Neuronal stem cell (in vitro differentiated cells): ENCODE measurements around the gene ZNF618.
A peak's percentile ranks its signal among the peaks of the same experiment; 100 is the strongest.
"Not testable (repeated sequence)": the region's sequence is repeated elsewhere in the genome, so short reads cannot be mapped to it uniquely, and the experiment has no call there.

Source experiments
- DNase-seq: peaks from one replicate; pipeline ENCODE4 v3.0.0-alpha.2; 2013; ENCODE audit warnings: low spot score
- H2AFZ ChIP-seq: one replicate; pipeline ENCODE4 v1.6.1; 2013; ENCODE audit warnings: mild to moderate bottlenecking, low read length, inconsistent platforms
- H2AK5ac ChIP-seq: 2 replicates; pipeline ENCODE4 v1.6.1; 2013; ENCODE audit warnings: low read depth, mild to moderate bottlenecking, inconsistent platforms, low read length, moderate library complexity, mixed read lengths
- H2BK120ac ChIP-seq: 2 replicates; pipeline ENCODE4 v1.6.1; 2013; ENCODE audit warnings: low read depth, mild to moderate bottlenecking, inconsistent platforms, low read length, moderate library complexity, mixed read lengths
- H2BK12ac ChIP-seq: one replicate; pipeline ENCODE4 v1.6.1; 2013; ENCODE audit warnings: low read length, inconsistent platforms
- H2BK15ac ChIP-seq: 2 replicates; pipeline ENCODE4 v1.6.1; 2013; ENCODE audit warnings: mild to moderate bottlenecking, low read length, inconsistent platforms, mixed read lengths
- H2BK5ac ChIP-seq: one replicate; pipeline ENCODE4 v1.6.1; 2013; ENCODE audit warnings: inconsistent platforms, mild to moderate bottlenecking, low read length, moderate library complexity
- H3K14ac ChIP-seq: one replicate; pipeline ENCODE4 v1.6.1; 2013; ENCODE audit warnings: low read length, inconsistent platforms
- H3K18ac ChIP-seq: 2 replicates; pipeline ENCODE4 v1.6.1; 2013; ENCODE audit warnings: low read length, inconsistent platforms
- H3K23ac ChIP-seq: 2 replicates; pipeline ENCODE4 v1.6.1; 2013; ENCODE audit warnings: low read depth, mild to moderate bottlenecking, mixed read lengths, low read length, inconsistent platforms; ENCODE audit not compliant: poor library complexity
- H3K27ac ChIP-seq: replicated peaks from 3 replicates; pipeline ENCODE4 v1.5.1; 2013; ENCODE audit warnings: low read length, inconsistent platforms
- H3K27me3 ChIP-seq, 3 experiments: 2 replicates each; pipeline ENCODE4 v1.6.1; 2013; ENCODE audit warnings: low read length in 3 of 3, mild to moderate bottlenecking in 2 of 3, inconsistent platforms in 1 of 3, low read depth in 1 of 3, mixed read lengths in 1 of 3, moderate library complexity in 1 of 3; ENCODE audit not compliant: control insufficient read depth in 3 of 3, insufficient read depth in 3 of 3
- H3K36me3 ChIP-seq, 2 donors: replicated peaks in 1 of 2; 2 replicates each; pipeline ENCODE4 v1.6.1; 2013; ENCODE audit warnings: low read length in 2 of 2; ENCODE audit not compliant: control insufficient read depth in 2 of 2, insufficient read depth in 2 of 2
- H3K4ac ChIP-seq: 2 replicates; pipeline ENCODE4 v1.6.1; 2013; ENCODE audit warnings: inconsistent platforms, mild to moderate bottlenecking, low read length, moderate library complexity
- H3K4me1 ChIP-seq, 2 donors: 1 replicate in 1 of 2; 2 replicates in 1 of 2; pipeline ENCODE4 v1.6.1; 2013; ENCODE audit warnings: low read length in 2 of 2, low read depth in 1 of 2; ENCODE audit not compliant: control insufficient read depth in 2 of 2, insufficient read depth in 1 of 2
- H3K4me2 ChIP-seq: one replicate; pipeline ENCODE4 v1.6.1; 2013; ENCODE audit warnings: mild to moderate bottlenecking, low read length, inconsistent platforms; ENCODE audit not compliant: insufficient read depth, poor library complexity, severe bottlenecking
- H3K4me3 ChIP-seq, 2 donors: 2 replicates each; pipeline ENCODE4 v1.5.1; 2013; ENCODE audit warnings: low read length in 2 of 2, mild to moderate bottlenecking in 2 of 2, inconsistent platforms in 1 of 2, moderate library complexity in 1 of 2
- H3K79me1 ChIP-seq: one replicate; pipeline ENCODE4 v1.6.1; 2013; ENCODE audit warnings: low read depth, mild to moderate bottlenecking, inconsistent platforms, low read length, moderate library complexity
- H3K9ac ChIP-seq: one replicate; pipeline ENCODE4 v1.6.1; 2013; ENCODE audit warnings: mild to moderate bottlenecking, low read depth, low read length, inconsistent platforms; ENCODE audit not compliant: poor library complexity
- H3K9me3 ChIP-seq, 2 donors: replicated peaks in 1 of 2; 2 replicates each; pipeline versions ENCODE3 to v1.6.1; 2013; ENCODE audit warnings: low read length in 2 of 2, mild to moderate bottlenecking in 2 of 2, inconsistent platforms in 1 of 2, low read depth in 1 of 2, mixed read lengths in 1 of 2, moderate library complexity in 1 of 2; ENCODE audit not compliant: control insufficient read depth in 2 of 2, insufficient read depth in 1 of 2
- H4K8ac ChIP-seq: one replicate; pipeline ENCODE4 v1.6.1; 2013; ENCODE audit warnings: low read depth, mild to moderate bottlenecking, inconsistent platforms, low read length, moderate library complexity
- H4K91ac ChIP-seq: one replicate; pipeline ENCODE4 v1.6.1; 2013; ENCODE audit warnings: low read length, low read depth, mild to moderate bottlenecking, inconsistent platforms; ENCODE audit not compliant: poor library complexity
- WGBS, 2 donors: extraction: QIAGEN DNeasy Blood & Tissue Kit; methylation state at CpG; one replicate each; pipeline ENCODE4 v1.1.7; 2013; ENCODE audit warnings: missing lambda C conversion rate in 2 of 2, mixed read lengths in 1 of 2; ENCODE audit not compliant: insufficient read length in 2 of 2, insufficient replicate concordance in 1 of 2; ENCODE audit errors: extremely low coverage in 2 of 2; 5-methylcytosine and 5-hydroxymethylcytosine counted together

Gene ZNF618

DNA sequence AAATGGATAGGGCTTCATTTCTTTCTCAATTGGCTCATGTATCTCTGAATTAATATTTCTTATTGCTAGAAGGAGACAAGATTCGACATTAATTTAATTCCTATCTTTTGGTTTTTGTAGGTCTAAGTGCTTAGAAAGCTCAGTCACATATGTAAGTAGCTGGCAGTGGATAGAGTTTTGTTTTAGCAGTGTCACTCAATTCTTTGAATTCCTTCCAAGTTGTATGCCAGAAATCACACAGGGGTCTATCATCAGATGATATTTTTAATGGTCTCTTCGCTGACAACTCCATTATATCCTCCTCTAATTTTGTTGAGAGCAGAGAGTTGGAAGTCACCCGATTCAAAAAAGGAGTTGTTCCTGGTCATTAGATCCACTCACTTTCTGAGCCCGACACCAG lies 119.3 kb downstream of the ZNF618 start:
- Histone ChIP-seq H3K36me3 (peaks cover 19 to 40% of the 10 kb centered on the region in 2 donors), H3K4me2 (no peak overlapping the region), H3K4me1 (peaks cover 2% of the 10 kb centered on the region in 2 donors), H4K91ac (no peak overlapping the region), H3K18ac (no peak overlapping the region), H2BK120ac (no peak overlapping the region), H2AK5ac (no peak overlapping the region), H2BK12ac (no peak overlapping the region), H3K4me3 (no peak overlapping the region), H3K23ac (no peak overlapping the region), H4K8ac (no peak overlapping the region), H2BK5ac (no peak overlapping the region), H3K27me3 (no peaks in the 10 kb centered on the region), H2AFZ (no peak overlapping the region), H3K79me1 (peaks cover 13% of the 10 kb centered on the region), H3K14ac (no peak overlapping the region), H3K4ac (no peak overlapping the region), H2BK15ac (no peak overlapping the region), H3K27ac (no peak overlapping the region), H3K9me3 (no peaks in the 10 kb centered on the region), H3K9ac (no peak overlapping the region)
- WGBS, 2 donors = no CpG with 5 or more reads among the region's 4 CpGs
- no peak for DNase-seq

GRCh38 chr9:113995963-113996362 lies 119.9 kb downstream of the ZNF618 start:
- H3K18ac ChIP-seq = no peak overlapping the region
- peaks cover 11% of the 10 kb centered on the region for H3K79me1 ChIP-seq
- H2AFZ ChIP-seq = no peak overlapping the region
- no peak overlapping the region for H3K4me3 ChIP-seq
- H3K9me3 ChIP-seq = no peaks in the 10 kb centered on the region
- H2BK15ac ChIP-seq = no peak overlapping the region
- peaks cover 22 to 40% of the 10 kb centered on the region in 2 donors for H3K36me3 ChIP-seq
- no peak overlapping the region for H3K4me2 ChIP-seq
- H2AK5ac ChIP-seq = no peak overlapping the region
- H3K27ac ChIP-seq = no peak overlapping the region
- no CpG with 5 or more reads among the region's 3 CpGs for WGBS, 2 donors
- H2BK120ac ChIP-seq = no peak overlapping the region
- H4K91ac ChIP-seq = no peak overlapping the region
- H3K27me3 ChIP-seq = no peaks in the 10 kb centered on the region
- no peak overlapping the region for H3K14ac ChIP-seq
- no peak overlapping the region for H2BK5ac ChIP-seq
- H3K23ac ChIP-seq = no peak overlapping the region
- H3K4me1 ChIP-seq = peaks cover 2% of the 10 kb centered on the region in 2 donors
- DNase-seq = no peak
- no peak overlapping the region for H3K4ac ChIP-seq
- H3K9ac ChIP-seq = no peak overlapping the region
- no peak overlapping the region for H4K8ac ChIP-seq
- H2BK12ac ChIP-seq = no peak overlapping the region

DNA sequence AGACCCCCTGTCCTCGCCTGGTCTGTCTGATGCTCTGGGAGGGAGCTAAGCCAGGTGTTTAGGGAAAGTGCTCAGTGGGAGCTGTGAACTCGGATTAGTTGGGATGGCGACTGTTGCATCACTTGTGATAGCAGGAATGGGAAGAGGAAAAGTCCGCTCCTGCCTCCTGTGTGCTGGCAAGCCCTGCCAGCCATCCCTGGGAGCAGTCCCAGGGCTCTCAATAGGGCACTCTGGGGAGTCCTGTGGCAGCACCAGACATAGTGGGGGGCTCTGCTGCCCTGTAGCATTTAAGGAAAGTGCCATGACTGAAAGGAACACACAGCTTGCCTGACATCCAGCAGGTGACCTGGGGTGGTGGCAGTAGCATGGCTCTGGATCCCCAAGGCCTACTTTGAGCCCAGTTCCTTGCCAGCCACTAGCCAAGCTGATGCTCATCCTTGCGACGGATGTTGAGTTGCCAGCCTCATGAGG lies 120.5 kb downstream of the ZNF618 start:
- WGBS, 2 donors = no CpG with 5 or more reads among the region's 6 CpGs
- H2BK12ac ChIP-seq = no peak overlapping the region
- no peak overlapping the region for H3K4me2 ChIP-seq

GRCh38 chr9:113997064-113997463 lies 121.0 kb downstream of the ZNF618 start:
- H3K18ac ChIP-seq = not testable (repeated sequence)
- WGBS, 2 donors = no CpG with 5 or more reads among the region's 3 CpGs

More for the DNA sequence above, 120.5 kb downstream of the ZNF618 start:
- Histone ChIP-seq H2BK15ac (no peak overlapping the region), H3K4ac (no peak overlapping the region), H3K9ac (no peak overlapping the region), H3K23ac (peak overlapping the region; percentile 22), H3K14ac (peak overlapping the region; percentile 4), H4K91ac (no peak overlapping the region), H4K8ac (no peak overlapping the region), H3K36me3 (peaks cover 24 to 43% of the 10 kb centered on the region in 2 donors), H3K4me1 (peaks cover 0 to 1% of the 10 kb centered on the region in 2 donors), H2BK120ac (no peak overlapping the region), H2AFZ (no peak overlapping the region), H3K4me3 (no peak overlapping the region), H2AK5ac (no peak overlapping the region), H3K27me3 (no peaks in the 10 kb centered on the region), H2BK5ac (no peak overlapping the region), H3K79me1 (peaks cover 9% of the 10 kb centered on the region), H3K18ac (no peak overlapping the region), H3K27ac (no peak overlapping the region), H3K9me3 (no peaks in the 10 kb centered on the region)
- no peak for DNase-seq

More at GRCh38 chr9:113997064-113997463, 121.0 kb downstream of the ZNF618 start:
- not testable (repeated sequence) for H3K27me3 ChIP-seq, H3K79me1 ChIP-seq, H2BK15ac ChIP-seq, H4K91ac ChIP-seq, H3K9ac ChIP-seq, H3K4ac ChIP-seq, H3K27ac ChIP-seq, DNase-seq, H2AFZ ChIP-seq, H2AK5ac ChIP-seq, H3K4me2 ChIP-seq, H3K4me3 ChIP-seq, H3K4me1 ChIP-seq, H4K8ac ChIP-seq, H2BK120ac ChIP-seq, H3K14ac ChIP-seq, H3K9me3 ChIP-seq, H2BK12ac ChIP-seq, H3K23ac ChIP-seq, H2BK5ac ChIP-seq
- peaks cover 27 to 48% of the 10 kb centered on the region in 2 donors for H3K36me3 ChIP-seq
